HG03045 (cell line): ENCODE results near the gene RASSF7.
"Not testable (repeated sequence)": the region's sequence is repeated elsewhere in the genome, so short reads cannot be mapped to it uniquely, and the experiment has no call there.

Experiments
- ATAC-seq: cut with Tn5 transposase; IDR thresholded peaks from one replicate; pipeline ENCODE4 v1.9.1; 2021; ENCODE audit warnings: mild to moderate bottlenecking, moderate library complexity; ENCODE audit not compliant: unreplicated experiment

Gene RASSF7

DNA sequence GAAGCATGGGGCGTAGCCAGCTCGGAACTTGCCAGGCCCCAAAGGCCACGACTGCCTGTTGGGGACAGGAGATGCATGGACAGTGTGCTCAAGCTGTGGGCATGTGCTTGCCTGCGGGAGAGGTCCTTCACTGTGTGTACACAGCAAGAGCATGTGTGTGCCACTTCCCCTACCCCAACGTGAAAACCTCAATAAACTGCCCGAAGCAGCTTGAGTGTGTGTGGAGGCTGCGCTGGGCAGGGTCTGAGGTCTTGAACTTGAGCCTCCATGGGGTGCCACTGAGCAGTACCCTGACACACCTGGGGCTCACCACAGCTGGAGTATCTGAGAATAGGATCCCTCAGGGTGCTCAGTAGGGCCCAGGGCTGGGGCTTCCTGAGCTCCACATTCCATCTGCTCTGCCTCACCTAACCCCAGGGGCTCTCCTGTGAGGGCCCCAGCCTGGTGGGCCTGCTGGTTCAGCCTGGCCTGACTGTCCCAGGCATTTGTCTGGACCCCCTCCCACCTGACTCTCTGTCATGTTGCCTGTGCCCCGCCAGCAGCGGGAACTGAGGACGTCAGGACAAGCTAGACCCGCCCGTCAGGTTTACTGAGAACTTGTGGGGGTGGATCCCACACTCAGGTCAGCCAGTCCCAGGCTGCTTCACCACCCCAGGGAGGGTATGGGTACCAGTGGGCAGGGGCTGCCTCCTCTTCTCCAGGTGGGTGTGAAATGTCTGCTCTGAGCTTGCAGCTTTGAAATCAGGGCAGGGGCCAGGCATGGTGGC, 3.2 kb downstream of the RASSF7 start:
- ATAC-seq, result no peak

DNA sequence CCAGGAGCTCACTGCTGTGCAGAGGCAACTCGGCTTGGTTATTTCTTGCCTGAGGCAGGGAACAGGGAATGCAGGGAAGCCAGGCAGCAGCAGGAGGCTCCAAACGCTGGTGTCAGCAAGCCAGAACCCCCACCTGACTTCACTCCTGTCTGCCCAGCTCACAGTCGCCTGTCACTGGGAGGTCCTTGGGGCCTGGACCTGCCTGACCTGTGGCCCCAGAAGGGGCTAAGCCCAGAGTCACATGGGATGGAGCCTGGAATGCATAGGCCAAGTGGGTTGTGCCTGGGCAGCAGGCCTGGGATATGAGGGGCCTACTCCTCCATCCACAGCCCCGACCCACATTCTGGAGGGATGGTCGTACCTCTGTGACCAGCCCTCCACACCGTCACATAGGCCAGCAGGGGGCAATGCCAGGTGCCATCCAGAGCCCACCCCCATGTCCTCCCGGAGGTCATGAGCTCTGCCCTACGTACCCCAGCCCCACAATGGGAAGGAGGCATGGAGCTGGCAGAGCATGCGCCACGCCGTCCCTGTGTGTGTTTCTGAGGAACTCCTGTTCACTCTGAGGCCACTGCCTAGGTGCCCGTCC, 5.2 kb downstream of the RASSF7 start:
- ATAC-seq, result no peak

DNA sequence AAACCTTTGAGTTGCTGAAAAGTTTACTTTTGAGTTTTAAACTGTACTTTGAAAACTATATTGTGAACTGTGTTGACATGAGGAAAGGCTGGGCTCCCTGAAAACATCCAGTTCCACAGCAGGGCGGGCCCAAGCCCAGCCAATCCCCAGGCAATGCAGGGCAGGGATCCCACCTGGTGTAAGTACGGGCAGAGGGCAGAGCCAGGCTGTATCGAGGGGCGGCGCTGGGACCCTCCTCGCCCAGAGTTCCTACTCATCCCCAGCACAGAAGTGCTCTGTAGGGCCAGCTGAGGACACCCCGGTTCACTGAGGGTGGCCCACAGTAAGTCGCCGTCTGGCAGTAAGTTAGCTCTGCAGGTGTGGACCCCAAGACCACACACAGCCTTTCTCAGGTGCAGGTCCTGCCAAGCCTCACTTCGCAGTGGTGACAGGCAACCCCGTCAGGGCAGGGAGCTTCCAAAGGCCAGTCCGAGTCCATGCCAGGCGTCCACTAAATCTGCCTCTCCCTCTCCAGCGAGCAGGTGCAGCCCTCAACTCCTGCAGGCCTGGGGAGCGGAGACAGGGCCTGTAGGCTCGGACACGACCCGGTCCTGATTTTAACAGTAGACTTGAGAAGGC, 6.3 kb downstream of the RASSF7 start:
- ATAC-seq, result no peak

DNA sequence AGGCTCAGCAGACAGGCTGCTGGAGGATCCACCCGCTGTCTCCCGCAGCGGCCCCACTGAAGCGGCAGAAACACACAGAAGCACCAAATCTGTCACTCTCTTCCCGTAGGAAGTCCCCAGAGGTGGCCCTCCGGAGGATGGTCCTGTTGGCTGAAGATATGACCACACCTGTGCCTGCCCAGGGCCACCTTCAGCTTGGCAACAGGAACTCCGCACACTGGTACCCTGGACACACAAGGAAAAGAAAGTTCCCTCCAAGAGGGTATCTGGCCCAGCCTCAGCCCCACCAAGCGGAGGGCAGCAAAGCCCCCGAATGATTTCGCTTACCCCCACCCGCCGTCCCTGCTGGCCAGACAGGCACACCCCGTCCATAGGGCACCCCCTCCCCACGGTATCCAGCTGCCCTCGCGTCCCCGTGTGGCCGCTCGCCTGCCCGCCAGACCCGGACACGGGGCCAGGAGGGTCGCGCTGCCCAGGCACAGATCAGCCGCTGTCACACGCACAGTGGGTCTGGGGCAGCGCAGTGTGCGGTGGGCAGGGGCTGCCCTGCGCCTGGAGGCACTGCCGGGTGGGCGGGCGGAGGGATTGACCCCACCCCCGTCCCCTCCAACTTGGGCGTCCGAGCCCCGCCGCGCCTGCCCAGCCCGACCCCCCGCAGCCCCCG, 7.0 kb downstream of the RASSF7 start:
- no peak for ATAC-seq

DNA sequence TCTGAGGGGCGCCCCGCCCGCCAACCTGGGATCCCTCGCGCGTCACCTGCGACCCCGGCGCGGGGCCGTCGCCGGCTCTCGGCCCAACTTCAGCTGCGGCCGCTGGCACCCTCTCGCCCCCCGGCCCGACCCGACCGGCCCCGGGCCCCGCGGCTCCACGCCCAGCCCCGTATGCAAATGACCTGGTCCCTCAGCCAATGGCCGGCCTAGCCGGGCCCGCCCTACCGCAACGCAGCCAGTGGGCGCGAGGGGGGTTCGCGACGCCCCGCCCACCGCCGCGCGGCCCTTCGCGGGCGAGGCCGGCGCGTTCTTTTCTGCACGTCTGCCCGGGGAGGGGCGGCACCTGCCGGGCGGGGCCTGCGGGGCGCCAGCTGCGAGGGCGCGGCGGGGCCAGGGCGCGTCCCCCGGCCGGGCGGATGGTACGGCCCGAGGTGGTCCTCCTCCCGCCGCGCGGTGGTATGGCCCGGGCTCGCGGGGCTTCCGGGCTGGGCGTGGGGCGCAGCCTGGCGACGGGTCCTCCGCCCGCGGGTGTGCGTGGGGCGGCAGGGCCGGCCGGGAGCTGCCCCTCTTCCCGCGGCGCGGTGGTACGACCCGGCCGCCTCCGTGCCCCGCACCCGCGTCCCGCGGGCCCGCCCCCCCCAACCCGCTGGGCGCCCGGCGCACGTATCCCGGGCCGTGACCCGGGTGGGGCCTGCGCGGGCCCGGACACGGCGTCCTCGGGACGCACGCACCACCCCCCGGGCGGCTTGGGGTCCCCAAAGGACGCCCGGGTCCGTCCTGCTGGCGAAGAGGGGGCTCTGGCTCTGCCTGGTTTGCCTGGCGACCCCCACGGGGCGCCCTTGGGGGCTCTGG, 7.8 kb downstream of the RASSF7 start:
- ATAC-seq, result peak; percentile 79

DNA sequence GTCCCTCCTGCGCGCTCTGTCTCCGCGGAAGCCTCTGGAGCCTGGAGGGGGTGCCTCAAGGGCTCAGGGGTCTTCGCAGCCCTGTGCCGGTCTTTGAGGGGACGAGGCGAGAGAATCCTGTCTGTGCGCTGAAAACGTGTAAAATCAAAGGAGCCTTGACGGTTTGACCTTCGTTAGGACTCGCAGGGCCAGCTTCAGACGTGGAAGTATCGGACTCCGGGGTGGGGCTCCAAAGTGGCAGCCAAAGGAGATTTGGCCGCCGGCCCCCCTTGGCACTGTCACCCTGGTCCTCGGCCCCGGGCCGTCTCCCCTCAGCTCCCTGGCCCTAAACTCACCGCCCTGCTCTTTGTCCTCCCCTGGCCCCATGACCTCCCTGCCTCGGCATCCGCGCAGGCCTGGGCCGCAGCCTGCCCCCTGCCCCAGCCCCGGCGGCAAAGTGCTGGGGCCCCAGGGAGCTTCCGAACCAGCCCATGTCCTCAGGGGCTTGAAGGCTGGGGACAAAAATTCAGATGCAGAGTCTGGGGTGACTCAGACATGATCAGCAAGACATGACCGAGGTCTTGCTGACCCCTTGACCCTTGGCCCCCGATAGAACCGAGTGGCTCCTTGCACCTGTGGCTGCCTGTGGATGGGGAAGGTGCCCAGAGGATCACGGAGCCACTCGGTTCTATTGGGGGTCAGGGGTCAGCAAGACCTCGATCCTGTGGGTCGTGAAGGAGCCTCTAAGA, 8.6 kb downstream of the RASSF7 start:
- ATAC-seq, result no peak

DNA sequence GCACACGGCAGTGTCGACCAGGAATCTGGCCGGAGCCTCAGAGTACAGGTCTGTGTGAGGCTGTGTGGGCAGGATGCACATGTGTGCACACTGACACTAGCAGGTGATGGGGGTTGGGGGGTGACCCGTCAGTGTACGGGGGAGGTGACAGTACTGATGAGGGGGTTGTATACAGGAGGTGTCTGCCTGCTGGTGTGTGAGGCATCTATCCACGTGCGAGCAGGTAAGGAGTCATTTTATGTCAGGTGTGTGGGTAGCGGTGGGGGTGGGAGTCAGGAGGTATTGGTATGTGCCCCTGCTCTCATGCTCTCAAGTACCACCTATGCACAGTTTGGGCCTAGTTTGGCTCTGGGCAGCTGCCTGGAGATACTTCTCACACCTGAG, 11.0 kb downstream of the RASSF7 start:
- ATAC-seq, result no peak

DNA sequence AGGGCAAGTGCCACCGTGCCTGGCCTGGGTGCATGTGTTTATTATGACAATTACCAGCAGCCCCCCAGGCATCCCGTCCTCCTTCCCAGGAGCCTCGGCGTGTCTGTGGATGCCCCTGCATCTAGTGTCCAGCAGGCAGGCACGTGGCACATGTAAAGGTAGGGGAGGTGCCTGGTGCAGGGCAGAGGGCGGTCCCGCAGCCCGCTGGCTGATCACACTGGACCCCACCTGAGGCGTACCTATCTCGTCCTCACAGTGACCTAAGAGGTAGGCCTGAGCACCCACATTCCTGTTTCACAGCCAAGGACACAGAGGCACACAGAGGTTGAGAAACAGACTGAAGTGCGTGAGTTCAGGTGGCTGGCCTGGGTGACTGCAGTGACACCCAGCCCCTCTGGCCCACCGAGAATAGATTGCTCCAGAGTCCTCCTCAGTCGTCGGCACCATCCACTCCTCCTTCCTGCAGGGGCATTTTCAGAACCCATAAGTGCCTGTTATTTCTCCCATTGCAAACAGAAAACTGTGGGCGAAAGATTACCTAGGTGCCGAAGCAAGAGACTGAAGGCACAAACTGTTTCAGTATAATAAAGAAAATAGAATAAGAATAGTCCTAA, 12.5 kb downstream of the RASSF7 start:
- ATAC-seq, result no peak

DNA sequence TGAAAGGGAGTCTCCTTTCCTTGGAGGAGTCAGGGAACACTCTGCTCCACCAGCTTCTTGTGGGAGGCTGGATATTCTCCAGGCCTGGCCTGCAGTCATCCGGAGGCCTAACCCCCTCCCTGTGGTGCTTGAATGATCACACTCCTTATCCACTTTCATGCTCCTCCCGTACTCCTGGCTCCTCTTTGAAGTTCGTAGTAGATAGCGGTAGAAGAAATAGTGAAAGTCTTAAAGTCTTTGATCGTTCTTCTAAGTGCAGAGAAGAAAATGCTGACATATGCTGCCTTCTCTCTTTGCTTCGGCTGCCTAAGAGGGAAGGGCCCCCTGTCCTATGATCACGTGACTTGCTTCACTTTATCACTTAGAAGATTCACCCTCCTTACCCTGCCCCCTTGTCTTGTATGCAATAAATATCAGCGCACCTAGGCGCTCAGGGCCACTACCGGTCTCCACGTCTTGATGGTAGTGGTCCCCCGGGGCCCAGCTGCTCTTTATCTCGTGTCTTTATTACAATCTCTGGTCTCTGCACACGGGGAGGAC, 13.3 kb downstream of the RASSF7 start:
- not testable (repeated sequence) for ATAC-seq

DNA sequence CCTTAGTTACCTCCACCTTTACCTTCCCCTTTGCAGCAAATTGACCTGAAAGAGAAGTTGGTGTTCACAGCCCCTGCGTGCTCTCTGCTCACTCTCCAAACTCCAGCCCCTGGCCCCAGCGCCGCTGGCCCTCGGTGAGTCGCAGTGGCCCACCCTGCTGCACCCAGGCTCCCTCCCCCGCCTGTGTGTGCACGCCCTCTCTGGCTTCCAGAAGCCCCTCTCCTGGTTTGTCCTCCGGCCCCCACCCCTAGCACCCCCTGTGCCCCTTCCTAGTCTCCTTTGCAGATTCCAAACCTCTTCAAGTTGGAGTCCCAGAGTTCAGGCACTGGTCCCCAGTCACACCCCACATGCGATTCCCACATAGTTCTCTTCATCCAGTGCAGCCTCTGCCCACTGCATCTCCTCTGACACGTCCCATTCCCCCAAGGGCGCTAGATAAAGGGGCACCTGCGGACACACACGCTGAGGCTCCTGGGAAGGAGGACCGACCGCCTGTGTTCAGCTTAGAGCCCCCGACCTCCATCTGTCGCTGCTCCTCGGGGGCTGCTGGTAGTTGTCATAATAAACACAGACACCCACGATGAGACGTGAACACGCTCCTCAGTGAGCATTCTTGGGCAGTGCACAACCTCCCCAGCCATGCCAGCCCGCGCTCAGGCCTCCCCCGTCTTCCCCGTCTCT, 14.0 kb downstream of the RASSF7 start:
- no peak for ATAC-seq

DNA sequence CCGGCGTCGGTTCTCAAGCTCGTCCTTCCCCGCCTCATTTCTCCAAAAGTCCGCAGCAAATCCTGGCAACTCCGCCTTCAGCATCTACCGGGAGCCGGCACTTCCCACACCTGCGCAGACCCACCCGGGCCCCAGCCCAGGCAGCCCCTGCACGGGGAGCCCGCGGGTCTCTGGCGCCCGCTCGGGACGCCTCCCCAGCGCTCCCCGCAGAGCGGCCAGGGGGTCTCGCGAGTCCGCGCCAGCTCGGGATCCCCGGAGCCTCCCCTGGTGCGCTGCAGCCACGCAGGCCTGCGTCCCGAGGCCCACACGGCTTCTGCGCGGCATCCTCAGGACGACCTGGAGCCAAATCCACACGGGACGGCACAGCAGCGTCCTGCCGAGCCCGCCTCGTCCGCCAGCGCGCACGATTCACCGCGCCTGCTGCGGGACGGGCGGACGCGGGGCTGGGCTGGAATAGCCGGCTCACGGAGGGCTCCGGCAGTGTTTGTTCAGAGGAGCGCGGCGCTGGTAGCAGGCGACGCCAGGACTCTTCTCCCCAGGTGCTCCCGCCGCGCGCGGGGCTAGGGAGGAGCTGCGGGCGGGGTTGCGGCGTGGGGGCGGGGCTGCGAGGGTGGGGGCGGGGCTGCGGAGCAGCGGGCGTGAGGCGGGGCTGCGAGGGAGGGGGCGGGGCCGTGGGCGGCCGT, 14.7 kb downstream of the RASSF7 start:
- no peak for ATAC-seq

DNA sequence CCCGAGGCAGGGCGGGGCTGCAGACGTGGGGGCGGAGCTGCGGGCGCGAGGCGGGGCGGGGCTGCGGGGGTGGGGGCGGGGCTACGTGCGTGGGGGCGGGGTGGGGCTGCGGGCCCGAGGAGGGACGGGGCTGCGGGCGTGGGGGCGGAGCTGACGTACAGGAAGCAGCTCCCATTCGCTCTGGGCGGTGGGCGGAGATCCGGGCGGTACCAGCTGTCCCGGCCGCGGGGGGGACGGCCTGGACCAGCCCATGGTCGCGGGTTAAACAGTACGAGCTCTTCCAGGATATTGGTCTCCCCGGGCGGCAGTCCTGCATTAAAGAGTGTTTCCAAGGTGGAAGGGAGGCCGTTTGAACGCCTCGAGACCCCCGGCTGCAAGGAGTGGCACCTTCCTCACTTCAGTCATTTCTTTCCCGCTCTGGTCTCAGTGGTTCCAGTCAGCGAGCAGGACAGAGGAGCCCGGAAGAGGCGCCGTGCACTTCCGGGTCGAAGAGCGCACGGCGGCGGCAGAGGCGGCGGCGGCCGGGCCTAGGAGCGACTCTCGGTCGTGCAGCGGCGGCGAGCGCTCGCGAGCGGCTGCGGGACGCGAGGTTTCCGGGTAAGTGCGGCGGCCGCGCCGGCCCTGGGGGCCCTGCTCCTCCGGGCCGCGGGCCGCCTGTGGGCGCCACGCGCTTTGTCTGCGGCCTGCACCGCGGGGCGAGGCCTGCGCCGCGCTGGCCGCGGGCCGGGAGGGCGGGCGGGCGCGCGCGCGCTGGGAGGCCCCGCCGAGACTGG, 15.4 kb downstream of the RASSF7 start, which contains the start of gene PHRF1:
PHRF1 (plus strand) TSS at position 475 of the 773 bp plus-strand sequence. CDS start 5,043 bp downstream, outside the sequence.
- peak; percentile 79 for ATAC-seq

DNA sequence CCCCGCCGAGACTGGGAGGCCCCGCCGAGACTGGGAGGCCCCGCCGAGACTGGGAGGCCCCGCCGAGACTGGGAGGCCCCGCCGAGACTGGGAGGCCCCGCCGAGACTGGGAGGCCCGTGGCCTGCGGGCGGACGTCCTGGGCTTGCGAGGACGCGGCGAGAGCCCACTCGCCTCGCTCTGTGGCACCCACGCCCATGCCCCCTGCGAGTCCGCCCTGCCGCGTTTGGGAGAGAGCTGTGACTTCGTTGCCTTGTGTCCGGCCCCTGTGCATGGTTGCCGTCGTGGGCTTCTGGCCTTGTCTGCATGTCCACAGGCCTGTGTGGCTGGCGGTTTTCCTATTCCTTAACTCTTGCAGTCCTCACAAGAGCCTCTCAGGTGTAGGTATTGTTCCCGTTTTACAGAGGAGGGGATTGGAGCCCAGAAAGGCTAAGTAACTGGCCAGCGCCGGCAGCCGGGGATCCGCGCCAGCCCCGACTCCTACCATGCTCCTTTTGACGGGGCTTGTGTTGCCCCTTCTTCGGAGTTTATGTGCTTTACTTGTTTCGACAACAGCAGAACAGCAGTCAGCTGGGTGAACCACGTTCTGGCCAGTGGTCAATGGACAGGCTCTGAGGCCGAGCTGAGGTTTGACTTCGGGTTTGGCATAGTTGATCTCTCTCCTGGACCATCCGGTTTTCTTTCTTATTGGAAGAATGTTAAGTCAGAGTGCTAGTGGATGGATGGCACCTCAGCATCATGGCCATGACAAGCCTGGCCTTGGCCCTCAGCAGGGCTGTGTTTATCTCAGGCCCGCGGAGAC, 16.2 kb downstream of the RASSF7 start:
- ATAC-seq, result no peak

DNA sequence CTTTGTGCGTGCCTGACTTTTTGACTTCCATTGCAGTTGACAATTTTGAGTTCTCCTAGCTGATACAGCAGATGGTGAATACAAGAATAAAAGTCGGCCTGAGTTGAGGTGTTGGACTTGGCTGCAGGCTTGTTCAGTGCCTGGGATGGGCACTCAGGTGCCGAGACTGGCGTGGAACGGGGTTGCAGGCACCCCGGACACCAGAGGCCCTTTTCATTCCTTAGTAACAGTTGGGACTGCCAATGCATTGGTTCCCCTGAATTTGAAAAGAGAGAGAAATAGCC, 16.8 kb downstream of the RASSF7 start:
- ATAC-seq, result no peak

DNA sequence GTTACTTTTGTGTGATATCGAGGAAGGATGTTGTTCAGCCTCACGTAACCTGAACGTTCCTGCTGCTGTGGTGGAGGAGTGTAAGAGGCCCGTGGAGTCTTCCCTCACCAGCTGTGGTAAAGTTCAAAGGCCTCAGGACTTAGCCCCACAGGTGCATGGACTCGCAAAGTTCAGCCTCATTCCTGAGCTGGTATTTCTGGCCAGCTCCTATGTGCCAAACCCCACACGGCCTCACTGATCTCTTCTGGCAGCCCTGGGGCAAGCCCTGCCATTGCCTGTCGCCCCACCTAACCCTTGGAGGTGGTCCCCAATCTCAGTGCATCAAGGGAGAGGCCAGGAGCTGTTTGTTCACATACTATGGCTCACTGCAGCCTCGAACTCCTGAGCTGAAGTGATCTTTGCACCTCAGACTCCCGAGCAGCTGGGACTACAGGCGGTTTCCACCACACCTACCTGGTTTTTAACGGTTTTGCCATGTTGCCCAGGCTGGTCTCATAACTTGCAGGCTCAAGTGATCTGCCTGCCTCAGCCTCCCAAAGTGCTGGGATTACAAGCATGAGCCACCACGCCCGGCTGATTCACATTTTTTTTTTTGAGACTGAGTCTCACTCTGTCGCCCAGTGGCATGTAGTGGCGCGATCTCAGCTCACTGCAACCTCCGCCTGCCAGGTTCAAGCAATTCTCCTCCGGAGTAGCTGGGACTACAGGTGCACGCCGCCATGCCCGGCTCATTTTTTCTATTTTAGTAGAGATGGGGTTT, 17.7 kb downstream of the RASSF7 start:
- ATAC-seq, result no peak
